Upper lobe of right lung (tissue), 1 donor: ENCODE data around the gene LDB2. TPM values are rescaled to one million over a fixed set of nuclear protein-coding genes. Genes with fewer than 3 reads are reported as not detected.

Experiments used
- ATAC-seq: fragments of 200-7000 bp; cut with Tn5 transposase; one replicate; pipeline ENCODE4 v1.9.1; 2020; ENCODE audit warnings: mild to moderate bottlenecking, moderate library complexity
- DNase-seq: peaks from one replicate; pipeline ENCODE4 v3.0.0-alpha.2; 2020
- H3K27ac ChIP-seq: fragments of 200-600 bp; one replicate; pipeline ENCODE4 v1.8.0; 2022
- H3K27me3 ChIP-seq: fragments of 200-600 bp; one replicate; pipeline ENCODE4 v1.8.0; 2022; ENCODE audit warnings: mild to moderate bottlenecking
- H3K36me3 ChIP-seq: fragments of 200-600 bp; one replicate; pipeline ENCODE4 v1.8.0; 2022
- H3K4me1 ChIP-seq: fragments of 200-600 bp; one replicate; pipeline ENCODE4 v1.8.0; 2022
- H3K4me3 ChIP-seq: fragments of 200-600 bp; one replicate; pipeline ENCODE4 v1.8.0; 2022; ENCODE audit warnings: mild to moderate bottlenecking
- H3K9me3 ChIP-seq: fragments of 200-600 bp; one replicate; pipeline ENCODE4 v1.8.0; 2022
- intact Hi-C: fragments of 100-400 bp; cut with DNase I; formaldehyde crosslinking; loops from one replicate; pipeline ENCODE4 v1.11.0; 2022
- total RNA-seq: library from RNA; stranded (reverse); fragmentation: NEBNext Ultra II Directional; extraction: Animal tissue kit (Norgen Biotek cat#: 25700); gene quantifications from one replicate; pipeline ENCODE4 v1.2.1, GENCODE V29; 2021
- TF ChIP-seq, protein P1 (sequence below): fragments of 200-600 bp; IDR thresholded peaks from one replicate; pipeline ENCODE4 v1.8.0; 2022; ENCODE audit warnings: antibody characterized with exemption
- donor health status: DM: no; HTN: yes; CAD: no; lungs with severe emphysema.

The LDB2 gene
- total RNA-seq, 1 donor from 2014 or later: 139 TPM

DNA sequence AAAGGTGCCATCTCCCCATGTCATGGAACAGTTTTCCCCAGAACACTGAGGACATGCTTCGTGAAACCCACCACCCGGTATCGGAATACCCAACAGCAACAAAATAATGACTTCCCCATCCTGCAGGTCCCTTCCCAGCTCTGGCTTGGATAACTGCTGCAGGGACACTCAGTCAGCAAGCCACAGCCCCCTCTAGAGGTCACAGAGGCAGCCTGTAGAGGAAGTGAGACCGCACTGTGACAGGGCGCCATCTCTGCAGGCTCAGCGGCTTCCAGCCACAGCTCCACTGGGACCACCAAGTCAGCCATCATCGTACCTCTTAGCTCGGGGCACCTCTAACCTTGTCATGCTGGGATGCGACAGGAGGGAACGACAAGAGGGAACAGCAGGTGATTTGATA, 315.9 kb downstream of the LDB2 start:
- TF ChIP-seq, protein P1, sequence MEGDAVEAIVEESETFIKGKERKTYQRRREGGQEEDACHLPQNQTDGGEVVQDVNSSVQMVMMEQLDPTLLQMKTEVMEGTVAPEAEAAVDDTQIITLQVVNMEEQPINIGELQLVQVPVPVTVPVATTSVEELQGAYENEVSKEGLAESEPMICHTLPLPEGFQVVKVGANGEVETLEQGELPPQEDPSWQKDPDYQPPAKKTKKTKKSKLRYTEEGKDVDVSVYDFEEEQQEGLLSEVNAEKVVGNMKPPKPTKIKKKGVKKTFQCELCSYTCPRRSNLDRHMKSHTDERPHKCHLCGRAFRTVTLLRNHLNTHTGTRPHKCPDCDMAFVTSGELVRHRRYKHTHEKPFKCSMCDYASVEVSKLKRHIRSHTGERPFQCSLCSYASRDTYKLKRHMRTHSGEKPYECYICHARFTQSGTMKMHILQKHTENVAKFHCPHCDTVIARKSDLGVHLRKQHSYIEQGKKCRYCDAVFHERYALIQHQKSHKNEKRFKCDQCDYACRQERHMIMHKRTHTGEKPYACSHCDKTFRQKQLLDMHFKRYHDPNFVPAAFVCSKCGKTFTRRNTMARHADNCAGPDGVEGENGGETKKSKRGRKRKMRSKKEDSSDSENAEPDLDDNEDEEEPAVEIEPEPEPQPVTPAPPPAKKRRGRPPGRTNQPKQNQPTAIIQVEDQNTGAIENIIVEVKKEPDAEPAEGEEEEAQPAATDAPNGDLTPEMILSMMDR: no peak
- no peak overlapping the region for H3K4me3 ChIP-seq
- no peak for ATAC-seq

DNA sequence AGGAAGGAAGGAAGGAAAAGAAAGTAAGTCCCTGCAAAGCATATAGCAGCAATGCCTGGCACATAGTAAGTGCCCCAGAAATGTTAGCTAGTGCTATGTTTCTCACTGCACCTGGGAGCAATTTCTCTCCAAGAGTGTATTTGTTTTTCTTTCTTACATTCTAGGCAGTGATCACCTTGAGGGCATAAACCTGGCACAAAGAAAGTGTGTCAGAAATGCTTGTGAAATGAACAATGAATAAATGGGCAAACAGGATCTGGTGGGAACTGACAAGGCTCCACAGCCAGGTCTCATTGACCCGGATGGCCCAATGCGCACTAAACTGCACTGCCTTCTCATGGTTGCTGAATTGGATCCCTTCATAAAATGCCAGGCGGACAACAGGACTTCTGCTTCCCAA, 316.4 kb downstream of the LDB2 start:
- Histone ChIP-seq H3K9me3 (no peaks in the 10 kb centered on the region), H3K4me3 (no peak overlapping the region), H3K27ac (no peak overlapping the region), H3K36me3 (no peaks in the 10 kb centered on the region), H3K27me3 (no peaks in the 10 kb centered on the region), H3K4me1 (no peaks in the 10 kb centered on the region)
- DNase-seq: no peak
- TF ChIP-seq, protein P1: no peak
- no peak for ATAC-seq
- intact Hi-C loops: no loop called here

More for the DNA sequence above, 315.9 kb downstream of the LDB2 start:
- H3K36me3 ChIP-seq: no peaks in the 10 kb centered on the region
- DNase-seq: no peak
- no peaks in the 10 kb centered on the region for H3K9me3 ChIP-seq
- intact Hi-C loops: no loop called here
- no peaks in the 10 kb centered on the region for H3K27me3 ChIP-seq
- no peak overlapping the region for H3K27ac ChIP-seq
- H3K4me1 ChIP-seq: no peaks in the 10 kb centered on the region

DNA sequence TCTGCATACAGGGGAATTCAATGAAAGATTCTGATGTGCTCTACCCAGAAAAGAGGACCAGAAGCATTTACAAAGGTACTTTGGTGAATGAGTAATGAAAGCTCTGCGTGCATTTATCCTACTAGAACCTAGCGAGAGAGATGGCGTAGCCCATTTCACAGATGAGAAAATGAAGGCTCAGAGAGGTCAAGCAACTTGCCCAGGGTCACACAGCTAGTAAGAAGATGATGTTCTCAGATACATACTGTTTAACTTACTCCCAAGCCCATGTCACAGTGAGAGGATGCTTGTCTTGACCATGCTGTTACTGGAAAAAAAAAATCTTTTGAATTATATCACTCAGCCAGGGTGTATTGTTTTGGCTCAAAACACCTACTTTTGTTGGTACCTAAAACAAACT, 317.3 kb downstream of the LDB2 start:
- H3K9me3 ChIP-seq: no peaks in the 10 kb centered on the region
- ATAC-seq (no peak), DNase-seq (no peak)
- intact Hi-C loops: no loop called here
- H3K27ac ChIP-seq: no peak overlapping the region
- H3K36me3 ChIP-seq: no peaks in the 10 kb centered on the region
- H3K27me3 ChIP-seq: no peaks in the 10 kb centered on the region
- TF ChIP-seq, protein P1: no peak
- H3K4me3 ChIP-seq: no peak overlapping the region
- no peaks in the 10 kb centered on the region for H3K4me1 ChIP-seq

DNA sequence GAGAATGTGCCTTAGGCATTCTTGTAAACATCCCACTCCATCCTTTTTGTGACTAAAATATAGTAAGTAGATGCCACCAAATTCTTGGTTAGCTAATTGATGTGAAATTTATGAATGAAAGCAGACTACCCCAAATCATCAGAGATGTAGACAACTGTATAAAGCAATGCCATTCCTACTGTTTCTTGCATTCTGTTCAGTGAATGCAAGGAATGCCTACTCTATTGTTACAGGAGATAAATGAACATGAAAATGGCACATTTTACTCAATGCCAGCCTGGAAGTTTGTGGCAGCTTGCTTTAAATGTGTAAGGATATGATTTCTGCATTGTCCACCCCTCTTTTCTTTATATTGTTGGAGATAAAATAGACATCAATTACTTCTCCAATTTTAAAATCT, 317.9 kb downstream of the LDB2 start:
- Histone ChIP-seq H3K4me3 (no peak overlapping the region), H3K9me3 (no peaks in the 10 kb centered on the region), H3K27ac (no peak overlapping the region), H3K27me3 (no peaks in the 10 kb centered on the region), H3K4me1 (no peaks in the 10 kb centered on the region), H3K36me3 (no peaks in the 10 kb centered on the region)
- intact Hi-C loops: no loop called here
- no peak for ATAC-seq
- no peak for DNase-seq
- TF ChIP-seq, protein P1: no peak

DNA sequence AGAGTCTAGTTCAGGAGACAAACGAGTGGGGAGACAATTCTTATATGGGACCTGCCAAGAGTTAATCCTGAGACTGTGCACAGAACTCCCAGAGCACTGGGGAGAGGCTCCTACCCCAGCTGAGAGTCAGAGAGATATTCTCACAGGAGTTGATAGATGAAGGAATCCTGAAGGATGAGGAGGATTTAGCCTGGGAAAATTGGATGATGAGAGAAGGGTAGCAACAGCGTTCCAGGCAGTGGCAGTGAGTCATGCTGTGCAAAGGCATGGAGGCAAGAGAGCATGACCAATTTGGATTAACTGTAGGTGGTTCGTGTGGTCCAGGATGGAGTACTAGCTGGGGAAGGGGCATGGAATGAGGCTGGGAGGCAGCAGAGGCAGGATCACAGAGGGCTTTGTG, 318.6 kb downstream of the LDB2 start:
- TF ChIP-seq, protein P1: no peak
- ATAC-seq: no peak
- intact Hi-C loops: no loop called here

DNA sequence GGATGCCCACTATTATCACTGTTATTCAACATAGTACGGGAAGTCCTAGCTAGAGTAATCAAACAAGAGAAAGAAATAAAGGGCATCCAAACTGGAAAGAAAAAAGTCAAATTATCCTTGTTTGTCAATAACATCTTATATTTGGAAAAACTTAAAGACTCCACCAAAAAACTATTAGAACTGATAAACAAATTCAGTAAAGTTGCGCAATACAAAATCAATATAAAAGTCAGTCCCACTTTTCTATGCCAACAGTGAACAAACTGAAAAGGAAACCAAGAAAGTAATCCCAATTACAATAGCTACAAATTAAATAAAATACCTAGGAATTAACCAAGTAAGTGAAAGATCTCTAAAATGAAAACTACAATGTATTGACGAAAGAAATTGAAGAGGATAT, 321.3 kb downstream of the LDB2 start:
- no peak overlapping the region for H3K4me3 ChIP-seq
- DNase-seq: no peak
- intact Hi-C loops: no loop called here
- H3K36me3 ChIP-seq: no peaks in the 10 kb centered on the region
- no peaks in the 10 kb centered on the region for H3K27me3 ChIP-seq
- no peaks in the 10 kb centered on the region for H3K9me3 ChIP-seq
- no peak overlapping the region for H3K27ac ChIP-seq
- ATAC-seq: no peak
- TF ChIP-seq, protein P1: no peak
- H3K4me1 ChIP-seq: no peaks in the 10 kb centered on the region

More for the DNA sequence above, 318.6 kb downstream of the LDB2 start:
- no peak overlapping the region for H3K4me3 ChIP-seq
- no peak overlapping the region for H3K27ac ChIP-seq
- no peaks in the 10 kb centered on the region for H3K9me3 ChIP-seq
- no peaks in the 10 kb centered on the region for H3K36me3 ChIP-seq
- no peak for DNase-seq
- H3K4me1 ChIP-seq: no peaks in the 10 kb centered on the region
- no peaks in the 10 kb centered on the region for H3K27me3 ChIP-seq
